ENCODE results near the gene N4BP2L2. TPM values are rescaled to one million over a fixed set of nuclear protein-coding genes. Genes with fewer than 3 reads are reported as not detected.
A peak's percentile ranks its signal among the peaks of the same experiment; 100 is the strongest.

N4BP2L2 gene
- total and polyA plus RNA-seq, 9 of the 15 experiments (the other 6 are each of a cell fraction or from before 2014, with no cell fraction given) = 33.9 to 76.4 (median 48.7) TPM

DNA sequence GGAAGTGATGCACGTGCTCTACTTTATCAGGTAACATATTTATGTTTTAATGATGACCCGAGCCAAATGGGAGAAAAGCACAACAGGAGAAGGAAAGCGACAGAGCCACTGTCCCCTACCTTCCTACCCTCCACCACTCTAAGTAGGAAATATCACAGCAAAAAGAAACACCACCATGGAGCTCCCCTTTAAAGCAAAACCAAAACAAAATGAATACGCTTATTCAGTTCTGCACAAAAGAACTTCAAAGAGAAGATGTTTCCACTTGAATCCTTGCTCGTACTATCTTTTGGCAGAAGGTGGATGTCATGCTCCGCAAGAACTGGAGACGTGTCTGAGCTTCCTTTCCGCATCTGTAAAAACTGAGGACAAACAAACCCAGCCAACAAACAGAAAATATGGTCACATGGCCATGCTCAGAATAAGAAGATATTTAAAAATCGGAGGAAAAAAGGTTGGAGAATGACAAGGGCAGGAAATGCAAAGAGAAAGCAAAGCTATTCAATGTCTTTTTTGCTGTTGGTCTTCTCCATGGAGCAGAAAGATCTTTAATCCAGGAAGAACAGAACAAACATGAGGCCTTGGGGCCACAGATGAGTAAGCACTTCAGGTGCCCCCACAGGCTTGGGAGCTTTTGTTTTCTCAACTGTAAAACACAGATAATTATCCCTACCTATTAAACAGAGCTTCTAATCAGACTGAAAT lies 130.1 kb downstream of the N4BP2L2 start (continued):
- TF ChIP-seq, protein P1, sequence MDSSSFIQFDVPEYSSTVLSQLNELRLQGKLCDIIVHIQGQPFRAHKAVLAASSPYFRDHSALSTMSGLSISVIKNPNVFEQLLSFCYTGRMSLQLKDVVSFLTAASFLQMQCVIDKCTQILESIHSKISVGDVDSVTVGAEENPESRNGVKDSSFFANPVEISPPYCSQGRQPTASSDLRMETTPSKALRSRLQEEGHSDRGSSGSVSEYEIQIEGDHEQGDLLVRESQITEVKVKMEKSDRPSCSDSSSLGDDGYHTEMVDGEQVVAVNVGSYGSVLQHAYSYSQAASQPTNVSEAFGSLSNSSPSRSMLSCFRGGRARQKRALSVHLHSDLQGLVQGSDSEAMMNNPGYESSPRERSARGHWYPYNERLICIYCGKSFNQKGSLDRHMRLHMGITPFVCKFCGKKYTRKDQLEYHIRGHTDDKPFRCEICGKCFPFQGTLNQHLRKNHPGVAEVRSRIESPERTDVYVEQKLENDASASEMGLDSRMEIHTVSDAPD (CRISPR knock-in tag; IDR thresholded peaks at IDR 0.05) = no peak
- 0 out of 2 replicates have a peak, but pooled peaks have one; percentile 35 for TF ChIP-seq NFRKB (IDR thresholded peaks at IDR 0.05; ENCODE audit: low read depth)
- TF ChIP-seq ZNF316 (IDR thresholded peaks at IDR 0.05) = peak; percentile 24; the same call in 1 of the 2 replicates
- TF ChIP-seq C11orf30 (IDR thresholded peaks at IDR 0.05; ENCODE audit: low read depth) = peak; percentile 48; the same call in 1 of the 2 replicates
- peak; percentile 68; the same call in 1 of the 2 replicates for TF ChIP-seq NFE2 (IDR thresholded peaks at IDR 0.05; ENCODE audit: low read depth)
- TF ChIP-seq XRCC5 (IDR thresholded peaks at IDR 0.05; ENCODE audit: low read depth, low read length) = no peak
- TF ChIP-seq ATF4 (CRISPR knock-in tag; IDR thresholded peaks at IDR 0.05) = no peak
- TF ChIP-seq MAFK (IDR thresholded peaks at IDR 0.05; ENCODE audit: low read length) = peak; percentile 13; the same call in 1 of the 2 replicates

DNA sequence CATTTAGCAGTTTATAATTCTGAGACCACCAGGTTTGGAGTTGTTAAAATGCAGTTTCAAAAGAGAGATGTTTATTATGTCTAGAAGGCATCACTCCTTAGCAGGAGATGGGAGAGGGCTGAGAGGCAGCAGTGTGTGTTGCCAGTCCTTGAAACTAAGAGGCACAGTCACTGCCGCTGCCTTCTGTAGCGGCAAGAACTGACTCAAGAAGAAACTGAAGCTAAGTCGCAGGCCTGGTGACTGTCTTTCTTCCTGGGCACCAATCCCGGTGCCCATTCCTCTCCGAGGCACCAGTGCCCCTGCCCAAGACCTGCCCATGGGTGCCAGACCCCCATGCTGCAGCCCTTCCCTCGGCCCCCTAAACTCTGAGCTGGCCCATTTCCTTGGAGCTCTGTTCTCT lies 130.7 kb downstream of the N4BP2L2 start:
- WGBS (ENCODE audit: insufficient coverage, low coverage, missing lambda C conversion rate) = 79% methylated on average over 4 of the region's 6 CpGs
- Histone ChIP-seq H3K79me2 (ENCODE audit: control insufficient read depth, insufficient read depth, low read length) (no peaks in the 10 kb centered on the region), H3K9me3 (replicated peaks; ENCODE audit: control insufficient read depth, insufficient read depth, low read depth, low read length) (no peaks in the 10 kb centered on the region), H4K20me1 (replicated peaks; ENCODE audit: control insufficient read depth, insufficient read depth, low read length) (no peaks in the 10 kb centered on the region), H3K27ac (ENCODE audit: extremely low read depth, low read depth, low read length) (no peak overlapping the region), H2AFZ (ENCODE audit: low read depth, low read length) (peak overlapping the region; percentile 94), H3K36me3 (ENCODE audit: control insufficient read depth, insufficient read depth, low read length) (no peaks in the 10 kb centered on the region), H3K4me1 (replicated peaks in 1 of 2; ENCODE audit: control insufficient read depth in 2 of 2, insufficient read depth in 2 of 2, low read length in 2 of 2) (peaks cover 0 to 6% of the 10 kb centered on the region in 2 experiments; a peak in 2 of 5 replicates), H3K9ac (ENCODE audit: insufficient read depth in 1 of 2, low read depth in 2 of 2, low read length in 2 of 2) (no peak overlapping the region), H3K9me1 (ENCODE audit: control insufficient read depth, insufficient read depth, low read length) (no peaks in the 10 kb centered on the region), H3K4me3 (no peak overlapping the region), H3K4me2 (ENCODE audit: insufficient read depth, low read length) (no peak overlapping the region), H3K27me3 (ENCODE audit: control insufficient read depth in 2 of 2, insufficient read depth in 2 of 2, low read length in 2 of 2) (no peaks in the 10 kb centered on the region)
- in situ Hi-C loops (cut with MboI) = no loop called here
- BruUV-seq (replicated peaks) = no TSS peak
- DNase-seq (ENCODE audit: extremely low read depth in 1 of 4, low spot score in 3 of 4) = no peak
- ChIA-PET CTCF (ENCODE audit: low intra/inter-chr PET ratio) (no interaction called here), POLR2A (interaction anchor here (1.1 kb wide), 1 partner anchor 43 kb away, joined by 3 read pairs; no protein-coding TSS in a partner anchor)
- ATAC-seq = no peak
- intact Hi-C loops (cut with micrococcal nuclease) = no loop called here
- no peak for FAIRE-seq
- no peak for TF ChIP-seq SRSF7 (optimal IDR thresholded peaks at IDR 0.05; ENCODE audit: low read depth, low read length)
- TF ChIP-seq SOX6 (IDR thresholded peaks at IDR 0.05) = no peak
- no peak for TF ChIP-seq ESRRA (IDR thresholded peaks at IDR 0.05; ENCODE audit: borderline replicate concordance, low read depth)
- no peak for TF ChIP-seq GTF2F1 (IDR thresholded peaks at IDR 0.05; ENCODE audit: low read depth, low read length)
- TF ChIP-seq JUNB (CRISPR knock-in tag; conservative IDR thresholded peaks at IDR 0.05) = no peak
- no peak for TF ChIP-seq PBX2 (CRISPR knock-in tag; IDR thresholded peaks at IDR 0.05; ENCODE audit: low read depth)
- no peak for TF ChIP-seq PBX2 (tag; conservative IDR thresholded peaks at IDR 0.05; ENCODE audit: low read depth)
- TF ChIP-seq ZNF217 (CRISPR knock-in tag; IDR thresholded peaks at IDR 0.05) = no peak
- no peak for TF ChIP-seq ATF1 (CRISPR knock-in tag; IDR thresholded peaks at IDR 0.05)
- no peak for TF ChIP-seq ATF1 (tag; IDR thresholded peaks at IDR 0.05)
- TF ChIP-seq ZNF384 (IDR thresholded peaks at IDR 0.05; ENCODE audit: low read depth, low read length) = no peak
- TF ChIP-seq NCOA1 (IDR thresholded peaks at IDR 0.05; ENCODE audit: low read depth) = no peak
